Measurements from ENCODE around the gene GRM8.

Gene GRM8

DNA sequence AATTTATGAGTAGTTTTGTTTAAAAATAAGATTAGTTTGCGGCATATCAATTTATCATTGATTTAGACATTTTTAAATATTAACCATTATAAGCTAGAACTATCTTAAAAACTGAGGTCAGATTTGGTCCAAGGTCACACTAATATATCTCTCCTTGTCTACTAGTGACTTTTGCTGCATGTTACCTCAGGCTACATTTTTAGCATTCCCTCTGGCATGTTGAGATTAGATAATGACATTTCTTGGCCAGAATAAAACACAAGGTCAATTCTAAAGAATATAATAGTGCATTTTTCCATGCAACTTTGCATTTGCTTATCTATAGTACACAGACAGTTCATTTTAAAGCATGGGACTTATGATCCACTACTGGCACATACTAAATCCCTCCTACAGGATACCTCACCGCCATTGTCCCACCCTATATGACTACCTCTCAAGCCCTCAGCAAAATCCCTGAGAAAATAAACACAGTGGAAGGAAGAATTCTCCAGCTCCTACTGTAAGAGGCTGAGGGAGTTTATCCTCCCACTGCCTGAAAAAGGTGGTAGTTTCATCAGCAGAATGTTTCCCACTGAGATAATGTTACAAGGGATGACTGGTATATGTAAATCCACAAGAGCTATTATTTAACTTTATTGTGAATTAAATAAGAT, 816.4 kb downstream of the GRM8 start:
- no peak for DNase-seq (ENCODE audit: low read depth)

DNA sequence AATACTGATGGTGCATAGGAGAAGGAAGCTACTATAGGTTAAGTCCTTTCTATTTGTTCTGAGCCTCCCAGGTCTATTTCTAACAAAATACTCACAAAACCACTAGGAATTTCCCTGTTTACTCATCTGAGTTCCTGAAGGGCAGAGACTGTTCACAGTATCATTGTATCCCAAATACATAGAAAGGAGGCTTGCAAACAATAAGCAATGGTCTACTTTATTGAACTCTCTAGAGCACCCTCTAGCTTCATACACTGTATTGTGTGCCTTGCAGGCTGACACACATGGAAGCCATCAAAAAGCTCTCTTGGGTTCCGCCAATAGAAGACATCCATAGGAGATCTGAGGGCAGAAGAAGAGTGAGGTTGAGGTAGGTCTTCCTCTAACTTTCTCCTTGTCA, 826.1 kb downstream of the GRM8 start:
- no peak for DNase-seq (ENCODE audit: low read depth)

DNA sequence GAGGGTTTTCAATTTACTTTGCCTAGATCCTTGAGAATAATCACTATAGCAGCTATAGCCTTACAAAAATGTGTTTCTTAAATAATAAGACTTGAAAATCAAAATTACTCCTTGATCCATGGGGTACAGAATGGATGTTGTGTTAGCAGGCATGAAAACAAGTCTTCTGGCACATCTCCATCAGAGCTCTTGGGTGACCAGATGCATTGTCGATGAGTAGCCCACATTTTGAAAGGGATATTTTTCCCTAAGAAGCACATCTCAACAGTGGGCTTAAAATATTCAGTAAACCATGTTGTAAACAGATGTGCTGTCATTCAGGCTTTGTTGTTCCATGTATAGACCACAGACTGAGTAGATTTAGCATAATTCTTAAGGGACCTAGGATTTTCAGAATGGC, 827.8 kb downstream of the GRM8 start:
- no peak for DNase-seq (ENCODE audit: low read depth)

DNA sequence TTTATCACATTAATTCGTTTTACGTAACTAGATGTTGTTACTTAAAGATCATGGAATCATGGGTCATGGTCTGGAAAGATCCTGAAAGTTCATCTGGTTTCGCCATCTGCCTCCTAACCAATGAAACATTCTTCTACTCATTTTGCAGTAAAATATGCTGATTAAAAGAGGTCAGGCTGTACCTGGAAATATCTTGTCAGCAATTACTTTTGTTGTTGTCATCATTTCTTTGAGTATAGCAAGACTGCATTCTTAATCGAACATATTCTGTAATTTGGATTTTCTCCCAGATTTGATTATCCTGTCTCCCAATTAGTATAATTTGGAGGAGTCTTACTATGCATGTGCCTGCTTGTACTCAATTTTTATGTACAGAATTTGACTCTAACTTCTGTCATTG, 833.7 kb downstream of the GRM8 start:
- DNase-seq (ENCODE audit: low read depth) = no peak

DNA sequence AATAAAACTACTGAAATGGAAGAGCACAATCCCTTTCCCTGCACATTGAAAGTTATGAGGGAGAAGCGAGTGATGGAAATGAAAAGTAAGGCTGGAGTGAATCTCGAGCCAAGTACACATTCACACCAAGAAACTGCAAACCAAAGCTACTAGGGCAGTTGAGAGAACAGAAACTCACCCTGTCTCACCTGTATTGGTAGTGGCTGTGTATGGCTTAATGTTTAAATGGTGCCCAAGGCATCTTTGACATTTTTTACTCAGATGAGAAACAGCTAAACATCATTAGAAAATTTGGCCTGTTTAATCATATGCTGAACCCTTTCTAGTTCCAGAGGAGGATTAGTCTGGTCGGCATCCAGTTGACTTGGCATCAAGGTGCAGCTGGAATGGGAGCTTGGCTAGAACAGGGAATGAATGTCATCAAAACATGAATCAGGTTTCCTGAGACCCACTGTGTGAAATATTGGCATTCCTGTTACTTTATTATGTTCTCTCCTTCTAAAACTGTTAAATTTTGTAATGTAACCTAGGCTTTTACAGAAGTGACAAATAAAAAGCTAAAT, 840.8 kb downstream of the GRM8 start:
- no peak for DNase-seq (ENCODE audit: low read depth)

DNA sequence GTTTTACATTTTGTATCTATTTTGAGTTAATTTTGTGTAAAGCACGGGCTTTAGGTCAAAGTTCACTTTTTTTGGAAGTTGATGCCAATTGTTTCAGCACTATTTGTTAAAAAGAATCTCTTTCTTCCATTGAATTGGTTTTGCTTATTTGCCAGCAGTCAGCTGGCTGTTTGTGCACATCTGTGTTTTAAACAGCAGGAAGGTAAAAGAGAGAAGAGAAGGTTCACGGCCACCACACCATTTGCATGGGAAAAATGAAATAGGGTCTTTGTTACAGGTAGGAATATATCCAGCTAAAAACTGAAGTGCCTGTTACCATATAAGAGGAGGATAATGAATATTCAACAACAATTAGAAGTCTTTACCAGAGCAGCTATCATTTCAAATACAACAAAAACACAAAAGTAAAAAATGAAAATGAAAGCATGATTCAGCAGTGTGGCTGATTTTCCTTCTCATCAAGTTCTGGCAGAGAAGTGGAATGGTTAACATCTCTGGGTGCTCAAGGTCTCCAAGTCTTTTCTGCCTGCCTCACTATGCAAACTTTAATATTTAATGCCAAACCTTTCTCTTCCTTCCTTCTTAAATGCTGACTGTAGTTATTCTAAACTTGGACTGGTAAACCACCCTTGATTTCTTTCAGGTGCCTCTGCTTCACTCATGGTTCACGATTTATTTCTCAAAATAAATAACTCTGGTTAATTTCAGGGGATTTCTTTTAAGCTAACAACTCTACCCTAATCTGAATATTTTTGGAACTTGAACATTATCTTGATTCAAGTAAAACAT, 841.5 kb downstream of the GRM8 start:
- no peak for DNase-seq (ENCODE audit: low read depth)

DNA sequence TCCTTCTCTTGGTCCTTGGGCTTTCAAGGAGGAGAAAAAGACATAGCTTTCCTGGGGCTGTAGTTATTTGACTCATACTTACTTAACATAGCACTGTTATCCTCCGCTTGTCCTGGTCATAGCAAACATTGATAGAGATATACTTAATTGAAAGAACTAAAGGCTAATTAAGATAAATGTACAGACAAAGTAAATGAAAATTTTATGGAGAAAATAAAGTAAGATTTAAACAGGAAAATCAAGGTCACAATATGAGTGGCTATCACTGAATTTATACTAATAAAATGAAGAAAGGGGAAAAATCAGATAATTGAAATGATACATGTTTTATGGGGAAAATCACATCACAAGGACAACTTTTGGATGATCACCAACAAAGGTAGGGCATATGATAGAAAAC, 849.7 kb downstream of the GRM8 start:
- no peak for DNase-seq (ENCODE audit: low read depth)

DNA sequence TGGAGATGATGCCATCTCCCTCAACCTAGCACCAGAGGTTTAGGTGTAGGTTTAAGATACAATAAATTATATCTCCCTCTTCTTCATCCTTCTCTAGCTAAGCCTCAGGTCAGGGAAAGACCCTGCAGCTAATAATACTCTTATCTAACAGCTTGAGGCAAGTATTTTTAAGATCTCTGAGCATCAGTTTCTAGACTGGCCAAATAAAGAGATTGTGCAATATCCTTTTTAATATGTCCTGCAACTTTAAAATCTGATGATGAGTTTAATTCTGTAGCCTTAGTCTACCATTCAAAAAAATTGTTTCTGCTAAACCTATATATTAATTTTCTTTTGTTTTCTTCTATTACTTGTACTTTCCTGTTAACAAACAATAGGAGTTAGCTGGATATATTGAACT, 850.8 kb downstream of the GRM8 start:
- DNase-seq (ENCODE audit: low read depth) = no peak

DNA sequence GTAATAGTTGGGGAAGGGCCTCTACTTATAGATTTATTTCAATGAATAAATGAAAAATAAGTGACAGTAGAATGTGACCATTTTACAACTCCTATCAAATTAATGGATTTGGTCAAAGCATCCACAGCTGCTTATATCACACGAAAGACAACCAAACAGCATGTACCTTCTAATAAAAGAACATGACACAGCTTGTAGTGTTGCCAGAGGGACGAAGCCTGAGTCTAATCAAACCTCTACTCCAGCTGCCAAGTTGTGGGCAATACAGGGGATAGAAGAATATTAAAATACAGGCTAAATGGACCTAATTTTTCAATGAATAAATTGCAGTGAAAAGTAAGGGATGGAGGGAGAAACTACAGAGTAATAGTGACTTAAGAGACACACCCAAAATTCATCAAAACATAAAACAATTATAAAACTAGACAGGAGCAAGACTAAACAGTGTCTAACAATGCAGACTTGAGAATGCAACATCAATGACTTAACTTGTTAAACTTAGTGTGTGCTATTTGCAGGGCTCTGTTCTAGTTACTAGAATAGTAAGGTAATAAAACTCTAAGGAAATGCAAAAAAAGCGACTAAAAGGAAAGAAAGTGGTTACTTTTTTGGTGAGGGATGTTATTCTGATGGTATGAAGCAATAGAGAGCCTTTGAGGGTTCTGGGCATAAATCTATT, 853.8 kb downstream of the GRM8 start:
- no peak for DNase-seq (ENCODE audit: low read depth)

DNA sequence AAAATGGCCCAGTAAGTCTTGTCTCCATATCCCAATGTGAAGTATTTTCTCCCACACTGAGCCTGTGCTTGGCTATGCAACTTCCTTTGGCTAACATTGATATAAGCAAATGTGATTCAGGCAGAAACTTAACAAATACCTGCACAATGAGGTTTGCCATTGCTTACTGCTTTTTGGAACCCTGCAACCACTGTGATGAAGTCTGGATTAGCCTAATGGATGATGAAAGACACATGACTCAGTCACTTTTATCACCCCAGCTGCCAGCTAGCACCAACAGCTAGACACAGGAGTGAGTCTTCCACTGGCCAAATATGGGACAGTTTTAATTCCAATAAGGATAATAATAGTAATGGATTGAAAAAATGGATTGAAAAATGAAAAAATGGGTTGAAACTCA, 854.5 kb downstream of the GRM8 start:
- no peak for DNase-seq (ENCODE audit: low read depth)

DNA sequence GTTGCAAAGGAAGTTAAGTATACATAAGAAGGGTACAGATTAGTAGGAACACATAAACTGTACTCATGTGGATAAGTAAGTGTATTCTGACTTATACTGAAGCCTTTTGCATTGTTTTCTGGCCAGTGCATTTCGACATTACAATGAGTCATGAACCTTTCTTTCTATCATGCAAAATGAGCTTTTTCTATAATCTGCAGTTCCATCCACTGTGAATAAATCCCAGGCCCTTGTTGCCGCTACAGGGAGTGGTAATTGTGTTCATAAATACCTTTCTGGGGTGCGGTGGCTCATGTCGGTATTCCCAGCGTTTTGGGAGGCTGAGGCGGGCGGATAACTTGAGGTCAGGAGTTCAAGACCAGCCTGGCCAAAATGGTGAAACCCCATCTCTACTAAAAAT, 858.3 kb downstream of the GRM8 start:
- DNase-seq (ENCODE audit: low read depth) = no peak

All from stimulated activated CD8-positive, alpha-beta memory T cell treated with anti-CD3 and anti-CD28 coated beads, Interleukin-12 subunit alpha, Interleukin-12 subunit beta, amount 100 ng/mL, for 4 hours (primary cell).